Sigmoid colon (tissue), 7 donors: Measurements from ENCODE around the gene KRTAP3-3. TPM values are rescaled to one million over a fixed set of nuclear protein-coding genes. Genes with fewer than 3 reads are reported as not detected.

Experiments
- DNase-seq: peaks from one replicate; pipeline ENCODE4 v3.0.0-alpha.2; 2019
- H3K27ac ChIP-seq, 4 donors: fragments of 200-600 bp; sonication (generic); one replicate each; pipeline ENCODE4 v1.5.1; 2016 to 2019; ENCODE audit warnings: mild to moderate bottlenecking in 1 of 4
- H3K27me3 ChIP-seq, 3 donors: fragments of 200-600 bp; sonication (generic); one replicate each; pipeline ENCODE4 v1.5.1; 2019; ENCODE audit warnings: mild to moderate bottlenecking in 1 of 3
- H3K36me3 ChIP-seq, 4 donors: fragments of 200-600 bp; sonication (generic); one replicate each; pipeline ENCODE4 v1.5.1; 2016 to 2019
- H3K4me1 ChIP-seq, 4 donors: fragments of 200-600 bp; sonication (generic); one replicate each; pipeline ENCODE4 v1.5.1; 2017 to 2019
- H3K4me3 ChIP-seq, 4 donors: fragments of 200-600 bp; sonication (generic); one replicate each; pipeline ENCODE4 v1.5.1; 2017 to 2019; ENCODE audit warnings: mild to moderate bottlenecking in 2 of 4, moderate library complexity in 1 of 4
- H3K9me3 ChIP-seq, 4 donors: fragments of 200-600 bp in 3 of 4; sonication (generic) in 3 of 4; one replicate each; pipeline versions ENCODE4 v1.5.1 to v1.6.1; 2013 to 2019
- EP300 ChIP-seq, 4 donors: sonication (generic); formaldehyde crosslinking; IDR thresholded peaks; one replicate each; pipeline ENCODE4 v1.6.1; 2017; ENCODE audit warnings: antibody characterized with exemption in 4 of 4
- POLR2A ChIP-seq, 2 donors: fragments of 450-650 bp; IDR thresholded peaks; one replicate each; pipeline ENCODE4 v1.6.1; 2016; ENCODE audit warnings: antibody characterized with exemption in 2 of 2, mild to moderate bottlenecking in 2 of 2, moderate library complexity in 2 of 2
- POLR2AphosphoS5 ChIP-seq, 4 donors: sonication (generic); formaldehyde crosslinking; IDR thresholded peaks; one replicate each; pipeline ENCODE4 v1.6.1; 2017; ENCODE audit warnings: antibody characterized with exemption in 4 of 4
- WGBS, 2 donors: extraction: QIAGEN DNeasy Blood & Tissue Kit; methylation state at CpG; one replicate each; pipeline ENCODE4 v1.1.7; 2013; 5-methylcytosine and 5-hydroxymethylcytosine counted together
- intact Hi-C: fragments of 100-400 bp; cut with DNase I; formaldehyde crosslinking; loops from one replicate; pipeline ENCODE4 v1.15.1; 2023
- polyA plus RNA-seq, 3 donors: library from polyadenylated mRNA; stranded (reverse); fragments of 200-250 nt; gene quantifications; one replicate each; pipeline ENCODE4 v1.2.3, GENCODE V29; 2013
- total RNA-seq, 4 donors: library from RNA; depleted of rRNA; stranded (reverse); fragments of >200 nt; gene quantifications; one replicate each; pipeline ENCODE4 v1.1.0, GENCODE V29; 2016
- TF ChIP-seq, protein P1 (sequence below), 4 experiments: fragments of 450-650 bp in 3 of 4; fragments of 200-600 bp in 1 of 4; IDR thresholded peaks; one replicate each; pipeline ENCODE4 v1.5.1; 2016 to 2019; ENCODE audit warnings: antibody characterized with exemption in 4 of 4, mild to moderate bottlenecking in 3 of 4, moderate library complexity in 2 of 4
- donor health status: healthy with polysubstance abuse.
- donor health status: Bipolar disorder and iron deficiency.
- donor health status: healthy.

Gene KRTAP3-3
- total and polyA plus RNA-seq, 7 donors: not detected

DNA sequence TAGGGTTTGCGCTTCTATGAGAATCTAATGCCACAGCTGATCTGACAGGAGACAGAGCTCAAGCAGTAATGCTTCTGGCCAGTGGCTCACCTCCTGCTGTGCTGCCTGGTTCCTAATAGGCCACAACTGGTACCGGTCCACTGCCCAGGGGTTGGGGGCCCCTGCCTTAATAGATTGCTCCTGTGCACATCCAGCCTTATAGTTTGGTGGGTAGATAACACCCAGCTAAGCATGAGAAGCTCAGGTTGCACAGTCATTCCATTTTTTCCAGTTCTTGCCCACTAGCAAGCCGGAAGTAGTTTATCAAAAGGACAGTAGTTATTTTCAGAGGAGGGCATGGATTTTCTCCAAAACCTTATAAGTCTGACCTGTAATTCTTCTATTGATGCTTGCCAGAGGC lies 25.5 kb upstream of the KRTAP3-3 start:
- H3K4me1 ChIP-seq: no peaks in the 10 kb centered on the region

DNA sequence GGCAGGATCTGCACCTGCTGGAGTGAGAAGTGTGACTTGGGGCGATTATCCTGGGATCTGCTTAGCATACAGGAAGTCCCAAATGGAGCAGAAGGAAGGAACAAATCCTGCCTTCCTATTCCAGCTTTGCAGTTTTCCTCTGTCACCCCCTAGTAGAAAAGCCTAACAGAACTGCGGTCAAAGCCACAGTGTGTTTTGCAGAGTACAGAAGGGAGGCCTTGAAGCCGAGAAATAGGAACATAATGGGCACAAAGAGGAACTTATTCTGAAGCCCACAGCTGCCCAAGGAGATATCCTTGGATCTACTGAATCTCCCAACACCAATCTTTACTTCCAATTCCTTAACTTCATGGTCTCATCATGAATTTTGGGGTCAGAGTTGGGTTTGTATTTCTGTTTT lies 24.6 kb upstream of the KRTAP3-3 start:
- Histone ChIP-seq H3K4me1 (no peaks in the 10 kb centered on the region), H3K27me3 (no peaks in the 10 kb centered on the region), H3K36me3 (no peaks in the 10 kb centered on the region), H3K9me3 (no peaks in the 10 kb centered on the region), H3K27ac (no peak overlapping the region), H3K4me3 (no peak overlapping the region)
- 68 to 83% methylated on average over 3 of the region's 3 CpGs for WGBS, 2 donors
- DNase-seq: no peak
- intact Hi-C loops: no loop called here
- TF ChIP-seq EP300 (IDR thresholded peaks at IDR 0.05): no peak
- TF ChIP-seq, protein P1, sequence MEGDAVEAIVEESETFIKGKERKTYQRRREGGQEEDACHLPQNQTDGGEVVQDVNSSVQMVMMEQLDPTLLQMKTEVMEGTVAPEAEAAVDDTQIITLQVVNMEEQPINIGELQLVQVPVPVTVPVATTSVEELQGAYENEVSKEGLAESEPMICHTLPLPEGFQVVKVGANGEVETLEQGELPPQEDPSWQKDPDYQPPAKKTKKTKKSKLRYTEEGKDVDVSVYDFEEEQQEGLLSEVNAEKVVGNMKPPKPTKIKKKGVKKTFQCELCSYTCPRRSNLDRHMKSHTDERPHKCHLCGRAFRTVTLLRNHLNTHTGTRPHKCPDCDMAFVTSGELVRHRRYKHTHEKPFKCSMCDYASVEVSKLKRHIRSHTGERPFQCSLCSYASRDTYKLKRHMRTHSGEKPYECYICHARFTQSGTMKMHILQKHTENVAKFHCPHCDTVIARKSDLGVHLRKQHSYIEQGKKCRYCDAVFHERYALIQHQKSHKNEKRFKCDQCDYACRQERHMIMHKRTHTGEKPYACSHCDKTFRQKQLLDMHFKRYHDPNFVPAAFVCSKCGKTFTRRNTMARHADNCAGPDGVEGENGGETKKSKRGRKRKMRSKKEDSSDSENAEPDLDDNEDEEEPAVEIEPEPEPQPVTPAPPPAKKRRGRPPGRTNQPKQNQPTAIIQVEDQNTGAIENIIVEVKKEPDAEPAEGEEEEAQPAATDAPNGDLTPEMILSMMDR (IDR thresholded peaks at IDR 0.05): no peak
- no peak for TF ChIP-seq POLR2A (IDR thresholded peaks at IDR 0.05)
- no peak for TF ChIP-seq POLR2AphosphoS5 (IDR thresholded peaks at IDR 0.05)

More for the DNA sequence above, 25.5 kb upstream of the KRTAP3-3 start:
- Histone ChIP-seq H3K36me3 (no peaks in the 10 kb centered on the region), H3K27ac (no peak overlapping the region), H3K27me3 (no peaks in the 10 kb centered on the region), H3K4me3 (no peak overlapping the region), H3K9me3 (no peaks in the 10 kb centered on the region)
- 97% methylated on average over 3 of the region's 3 CpGs for WGBS, 2 donors
- TF ChIP-seq EP300 (IDR thresholded peaks at IDR 0.05): no peak
- intact Hi-C loops: no loop called here
- DNase-seq: no peak

DNA sequence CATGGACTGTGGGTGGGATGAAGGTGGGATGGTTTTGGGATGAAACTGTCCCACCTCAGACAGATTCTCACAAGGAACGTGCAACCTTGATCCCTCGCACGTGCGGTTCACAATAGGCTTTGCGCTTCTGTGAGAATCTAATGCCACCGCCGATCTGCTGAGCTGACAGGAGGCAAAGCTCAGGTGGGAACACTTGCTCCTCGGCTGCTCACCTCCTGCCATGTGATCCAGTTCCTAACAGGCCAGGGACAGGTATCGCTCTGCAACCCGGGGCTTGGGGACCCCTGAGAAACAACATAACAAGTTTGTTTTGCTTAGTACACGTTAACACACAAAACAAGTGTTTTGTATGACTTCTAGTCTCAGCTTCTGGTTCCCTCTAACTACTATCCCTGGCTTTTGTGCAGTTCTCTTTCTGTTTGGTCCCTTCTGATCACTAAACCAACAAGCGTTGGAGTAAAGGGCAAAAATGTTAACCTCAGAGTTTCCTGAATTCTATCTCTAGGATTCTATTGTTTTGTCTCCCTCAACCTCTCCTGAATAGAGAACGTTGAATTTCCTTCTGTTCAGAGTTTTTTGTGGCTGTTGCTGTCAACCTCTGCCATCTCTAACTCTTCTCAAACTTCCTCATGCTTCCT lies 22.7 kb upstream of the KRTAP3-3 start:
- Histone ChIP-seq H3K9me3 (no peaks in the 10 kb centered on the region), H3K36me3 (no peaks in the 10 kb centered on the region), H3K27me3 (no peaks in the 10 kb centered on the region), H3K4me3 (no peak overlapping the region), H3K4me1 (no peaks in the 10 kb centered on the region), H3K27ac (no peak overlapping the region)
- 87 to 90% methylated on average over 13 of the region's 13 CpGs for WGBS, 2 donors
- intact Hi-C loops: no loop called here
- DNase-seq: no peak
- TF ChIP-seq POLR2AphosphoS5 (IDR thresholded peaks at IDR 0.05): no peak
- TF ChIP-seq EP300 (IDR thresholded peaks at IDR 0.05): no peak
- no peak for TF ChIP-seq POLR2A (IDR thresholded peaks at IDR 0.05)
- TF ChIP-seq, protein P1 (IDR thresholded peaks at IDR 0.05): no peak

DNA sequence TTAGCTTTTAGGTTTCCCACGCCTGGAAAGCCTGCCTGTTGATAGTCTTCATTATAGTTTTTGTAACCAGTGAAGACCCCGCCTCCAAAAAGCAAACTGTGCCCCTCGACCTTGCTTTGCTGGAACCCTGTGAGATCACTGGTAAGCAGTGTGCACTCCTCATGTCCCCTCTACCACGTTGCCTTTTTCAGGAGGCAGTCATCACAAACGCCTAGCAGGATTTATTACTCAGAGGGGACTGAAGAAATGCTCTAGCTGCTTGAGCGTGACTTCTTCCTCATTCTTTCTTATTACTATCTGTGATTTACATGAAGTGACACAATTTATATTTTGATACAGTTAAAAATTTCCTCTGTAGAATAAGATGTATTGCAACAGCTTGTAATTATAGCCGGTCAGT lies 21.5 kb upstream of the KRTAP3-3 start:
- Histone ChIP-seq H3K9me3 (no peaks in the 10 kb centered on the region), H3K36me3 (no peaks in the 10 kb centered on the region), H3K27ac (no peak overlapping the region), H3K27me3 (no peaks in the 10 kb centered on the region), H3K4me3 (no peak overlapping the region), H3K4me1 (no peaks in the 10 kb centered on the region)
- 72 to 80% methylated on average over 7 of the region's 7 CpGs for WGBS, 2 donors
- TF ChIP-seq EP300 (IDR thresholded peaks at IDR 0.05) (no peak), POLR2AphosphoS5 (IDR thresholded peaks at IDR 0.05) (no peak), POLR2A (IDR thresholded peaks at IDR 0.05) (no peak)
- TF ChIP-seq, protein P1 (IDR thresholded peaks at IDR 0.05): no peak
- no peak for DNase-seq
- intact Hi-C loops: no loop called here

DNA sequence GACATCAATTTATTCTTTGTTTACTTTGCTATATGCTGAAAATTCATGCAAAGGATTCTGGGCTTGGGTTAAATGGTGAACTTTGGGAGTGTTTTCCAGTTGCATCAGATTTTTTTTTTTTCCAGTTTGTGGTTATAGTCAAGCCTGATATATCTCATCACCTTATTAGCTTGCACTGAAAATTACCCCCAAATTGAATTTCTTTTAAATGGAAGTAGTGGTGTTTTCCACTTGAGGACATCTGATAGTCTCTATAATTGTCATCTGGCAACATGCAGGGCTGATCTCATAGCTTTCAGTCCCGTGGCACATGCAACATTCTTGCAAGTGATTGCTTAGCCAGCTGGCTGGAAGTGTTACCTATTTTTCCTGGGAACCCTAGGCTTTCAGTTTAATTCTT lies 19.6 kb upstream of the KRTAP3-3 start:
- intact Hi-C loops: no loop called here
- Histone ChIP-seq H3K27me3 (no peaks in the 10 kb centered on the region), H3K36me3 (no peaks in the 10 kb centered on the region), H3K27ac (no peak overlapping the region), H3K4me3 (no peak overlapping the region), H3K9me3 (no peaks in the 10 kb centered on the region), H3K4me1 (no peaks in the 10 kb centered on the region)
- TF ChIP-seq EP300 (IDR thresholded peaks at IDR 0.05) (no peak), POLR2A (IDR thresholded peaks at IDR 0.05) (no peak), POLR2AphosphoS5 (IDR thresholded peaks at IDR 0.05) (no peak)
- TF ChIP-seq, protein P1 (IDR thresholded peaks at IDR 0.05): no peak
- WGBS, 2 donors: 32 to 50% methylated on average over 1 of the region's 1 CpG
- no peak for DNase-seq
